GM18517 (cell line): Measurements from ENCODE around the gene MKX.
"Not testable (repeated sequence)": the region's sequence is repeated elsewhere in the genome, so short reads cannot be mapped to it uniquely, and the experiment has no call there.

Source experiments
- ATAC-seq: cut with Tn5 transposase; IDR thresholded peaks from one replicate; pipeline ENCODE4 v1.9.1; 2021; ENCODE audit warnings: mild to moderate bottlenecking, moderate library complexity; ENCODE audit not compliant: unreplicated experiment

Gene MKX

GRCh38 chr10:27695088-27695487 is 50.5 kb downstream of the MKX start:
- ATAC-seq, result no peak

GRCh38 chr10:27692663-27693062 is 53.0 kb downstream of the MKX start:
- no peak for ATAC-seq

GRCh38 chr10:27688991-27689390 is 56.6 kb downstream of the MKX start:
- ATAC-seq, result no peak

GRCh38 chr10:27688276-27688675 is 57.3 kb downstream of the MKX start:
- ATAC-seq, result no peak

- ATAC-seq, result no peak
Observed at GRCh38 chr10:27687743-27688142, 57.9 kb downstream of the MKX start.

GRCh38 chr10:27687326-27687725 is 58.3 kb downstream of the MKX start:
- no peak for ATAC-seq

GRCh38 chr10:27685681-27686080 is 59.9 kb downstream of the MKX start:
- ATAC-seq, result no peak

GRCh38 chr10:27683226-27683625 is 62.4 kb downstream of the MKX start:
- no peak for ATAC-seq

GRCh38 chr10:27681795-27682194 is 63.8 kb downstream of the MKX start:
- not testable (repeated sequence) for ATAC-seq

GRCh38 chr10:27680691-27681605 is 64.7 kb downstream of the MKX start:
- no peak for ATAC-seq

GRCh38 chr10:27680006-27680557 is 65.5 kb downstream of the MKX start:
- no peak for ATAC-seq

- ATAC-seq, result no peak
Observed at GRCh38 chr10:27679369-27679912, 66.2 kb downstream of the MKX start.

- ATAC-seq, result no peak
Observed at GRCh38 chr10:27678166-27678565, 67.5 kb downstream of the MKX start.

GRCh38 chr10:27673065-27673464 is 72.6 kb downstream of the MKX start:
- ATAC-seq, result no peak

- no peak for ATAC-seq
Observed at GRCh38 chr10:27671821-27672220, 73.8 kb downstream of the MKX start.

- no peak for ATAC-seq
Observed at GRCh38 chr10:27664461-27664860, 81.2 kb downstream of the MKX start.

- no peak for ATAC-seq
Observed at GRCh38 chr10:27663621-27664020, 82.0 kb downstream of the MKX start.

- ATAC-seq, result no peak
Observed at GRCh38 chr10:27661514-27662286, 83.9 kb downstream of the MKX start.

GRCh38 chr10:27660711-27661110 is 84.9 kb downstream of the MKX start:
- ATAC-seq, result no peak

- no peak for ATAC-seq
Observed at GRCh38 chr10:27660268-27660667, 85.4 kb downstream of the MKX start.

GRCh38 chr10:27659786-27660185 is 85.8 kb downstream of the MKX start:
- no peak for ATAC-seq
